HEK293T (cell line): ENCODE measurements around the gene RDH13.

Experiments
- BHLHE40 ChIP-seq: fragments of 450-650 bp; IDR thresholded peaks from 2 replicates; pipeline ENCODE4 v1.6.1; 2016; ENCODE audit warnings: mild to moderate bottlenecking, moderate library complexity, borderline replicate concordance
- CTBP1 ChIP-seq: fragments of 450-650 bp; IDR thresholded peaks from 2 replicates; pipeline ENCODE4 v1.6.1; 2016; ENCODE audit warnings: borderline replicate concordance
- FOXA1 ChIP-seq: fragments of 450-650 bp; IDR thresholded peaks from 2 replicates; pipeline ENCODE4 v1.6.1; 2016; ENCODE audit warnings: mild to moderate bottlenecking
- FOXK2 ChIP-seq: fragments of 450-650 bp; IDR thresholded peaks from 2 replicates; pipeline ENCODE4 v1.6.1; 2016; ENCODE audit warnings: mild to moderate bottlenecking
- FOXM1 ChIP-seq: fragments of 450-650 bp; IDR thresholded peaks from 2 replicates; pipeline ENCODE4 v1.6.1; 2017; ENCODE audit warnings: mild to moderate bottlenecking, borderline replicate concordance
- L3MBTL2 ChIP-seq: fragments of 450-650 bp; conservative IDR thresholded peaks from 2 replicates; pipeline ENCODE4 v1.6.1; 2016; ENCODE audit warnings: mild to moderate bottlenecking
- NFRKB ChIP-seq: fragments of 450-650 bp; IDR thresholded peaks from 2 replicates; pipeline ENCODE4 v1.6.1; 2016; ENCODE audit warnings: mild to moderate bottlenecking, moderate library complexity
- PKNOX1 ChIP-seq: fragments of 450-650 bp; IDR thresholded peaks from 2 replicates; pipeline ENCODE4 v1.6.1; 2016
- SP1 ChIP-seq: fragments of 450-650 bp; IDR thresholded peaks from 2 replicates; pipeline ENCODE4 v1.6.1; 2017
- SUZ12 ChIP-seq: fragments of 450-650 bp; IDR thresholded peaks from 2 replicates; pipeline ENCODE4 v1.6.1; 2016; ENCODE audit warnings: mild to moderate bottlenecking
- TARDBP ChIP-seq: fragments of 450-650 bp; IDR thresholded peaks from 2 replicates; pipeline ENCODE4 v1.6.1; 2016

GRCh38 chr19:55041244-55041626 is 21.7 kb downstream of the RDH13 start:
- no peak for TF ChIP-seq FOXA1
- TF ChIP-seq SP1, result no peak
- TF ChIP-seq CTBP1, result no peak
- TF ChIP-seq BHLHE40, result no peak
- TF ChIP-seq TARDBP, result no peak
- TF ChIP-seq FOXM1, result no peak
- no peak for TF ChIP-seq NFRKB
- no peak for TF ChIP-seq SUZ12
- TF ChIP-seq L3MBTL2, result no peak
- TF ChIP-seq FOXK2, result no peak
- no peak for TF ChIP-seq PKNOX1
